HepG2 (cell line): Measurements from ENCODE around the gene GRAMD1B. TPM values are rescaled to one million over a fixed set of nuclear protein-coding genes. Genes with fewer than 3 reads are reported as not detected.

ENCODE experiments used
- ATAC-seq: fragments of 200-7000 bp; cut with Tn5 transposase; 3 replicates; pipeline ENCODE4 v1.9.1; 2020; ENCODE audit warnings: mild to moderate bottlenecking, moderate library complexity
- BruUV-seq: library from RNA; stranded (reverse); fragments of 400-500 nt; replicated peaks from 2 replicates; lab custom pipeline; 2021; lab: Mats Ljungman, UMichigan
- CTCF ChIA-PET: fragments of 300-600 bp; formaldehyde crosslinking; extraction: SDS; loops from one replicate; lab custom pipeline; 2021; ENCODE audit warnings: low total read pairs, inconsistent platforms, low intra/inter-chr PET ratio; lab: Yijun Ruan, JAX
- POLR2A ChIA-PET: fragments of 350-600 bp; sonication (Branson Sonifier 250); formaldehyde crosslinking; loops from one replicate; lab custom pipeline; 2020; ENCODE audit warnings: antibody characterized with exemption, inconsistent platforms; lab: Yijun Ruan, JAX
- DNase-seq: peaks from one replicate; pipeline ENCODE4 v3.0.0-alpha.2; 2015; ENCODE audit warnings: low spot score
- FAIRE-seq: peaks from 3 replicates; lab custom pipeline; 2011; peaks lifted over from hg19 to GRCh38; lab: Jason Lieb, UNC
- H2AFZ ChIP-seq: one replicate; pipeline ENCODE4 v1.6.1; 2011; ENCODE audit warnings: low read length, inconsistent platforms
- H3K27ac ChIP-seq: fragments of 300-600 bp; 3 replicates; pipeline ENCODE4 v1.8.0; 2011; ENCODE audit warnings: mixed run types, mild to moderate bottlenecking, mixed read lengths, low read length, inconsistent platforms; ENCODE audit not compliant: insufficient read depth; ENCODE audit errors: extremely low read length
- H3K27me3 ChIP-seq, 2 experiments: fragments of 200-600 bp in 1 of 2; 2 replicates in 1 of 2; 3 replicates in 1 of 2; pipeline versions ENCODE4 v1.6.0 to v1.8.0; 2011; ENCODE audit warnings: low read length in 2 of 2, mild to moderate bottlenecking in 2 of 2, moderate library complexity in 2 of 2, inconsistent platforms in 1 of 2; ENCODE audit not compliant: insufficient read depth in 2 of 2, control insufficient read depth in 1 of 2
- H3K36me3 ChIP-seq, 2 experiments: fragments of 200-600 bp in 1 of 2; replicated peaks in 1 of 2; 2 replicates in 1 of 2; 3 replicates in 1 of 2; pipeline versions ENCODE4 v1.5.1 to v1.8.0; 2011; ENCODE audit warnings: low read length in 2 of 2, inconsistent platforms in 1 of 2; ENCODE audit not compliant: insufficient read depth in 2 of 2, control insufficient read depth in 1 of 2
- H3K4me1 ChIP-seq: 2 replicates; pipeline ENCODE4 v1.5.1; 2012; ENCODE audit warnings: low read length, inconsistent platforms; ENCODE audit not compliant: insufficient read depth
- H3K4me2 ChIP-seq: 2 replicates; pipeline ENCODE4 v1.6.0; 2011; ENCODE audit warnings: low read depth, low read length, inconsistent platforms
- H3K4me3 ChIP-seq, 3 experiments: fragments of 200-600 bp in 1 of 3; sonication (generic), shearing (Covaris generic) in 1 of 3; replicated peaks in 1 of 3; 2 replicates each; pipeline ENCODE4 v1.5.1; 2011 to 2016; ENCODE audit warnings: low read length in 3 of 3, inconsistent platforms in 2 of 3, low read depth in 2 of 3, mild to moderate bottlenecking in 2 of 3, control low read depth in 1 of 3, mixed read lengths in 1 of 3; ENCODE audit not compliant: insufficient read depth in 1 of 3
- H3K79me2 ChIP-seq: one replicate; pipeline ENCODE4 v1.6.1; 2011; ENCODE audit warnings: low read length, inconsistent platforms; ENCODE audit not compliant: insufficient read depth
- H3K9ac ChIP-seq: 2 replicates; pipeline ENCODE4 v1.6.0; 2011; ENCODE audit warnings: mild to moderate bottlenecking, low read depth, low read length, inconsistent platforms; ENCODE audit not compliant: insufficient read depth
- H3K9me3 ChIP-seq: 2 replicates; pipeline ENCODE4 v1.5.1; 2012; ENCODE audit warnings: mild to moderate bottlenecking, low read length
- H4K20me1 ChIP-seq: 2 replicates; pipeline ENCODE4 v1.6.0; 2011; ENCODE audit warnings: inconsistent platforms, mild to moderate bottlenecking, low read length, moderate library complexity; ENCODE audit not compliant: insufficient read depth
- CTCF ChIP-seq: sonication (generic); formaldehyde crosslinking; IDR thresholded peaks from 2 replicates; pipeline ENCODE4 v1.5.0; 2020; ENCODE audit warnings: mild to moderate bottlenecking, missing genetic modification reagents, moderate library complexity
- ELF1 ChIP-seq: sonication (generic); formaldehyde crosslinking; IDR thresholded peaks from 2 replicates; pipeline ENCODE4 v1.4.0; 2020; ENCODE audit warnings: missing genetic modification reagents
- ELF3 ChIP-seq: IDR thresholded peaks from 2 replicates; pipeline ENCODE4 v1.6.1; 2016; ENCODE audit warnings: missing genetic modification reagents, missing compliant biosample characterization
- GABPA ChIP-seq, 2 experiments: IDR thresholded peaks; 2 replicates each; pipeline ENCODE4 v1.6.1; 2011 to 2016; ENCODE audit warnings: low read depth in 2 of 2, low read length in 1 of 2, missing biosample characterization in 1 of 2, missing genetic modification characterization in 1 of 2
- GABPB1 ChIP-seq: IDR thresholded peaks from 2 replicates; pipeline ENCODE4 v1.6.1; 2016; ENCODE audit warnings: mild to moderate bottlenecking, missing genetic modification reagents, moderate library complexity, missing compliant biosample characterization
- HMGXB4 ChIP-seq, 2 experiments: sonication (generic) in 1 of 2; formaldehyde crosslinking in 1 of 2; IDR thresholded peaks; 2 replicates each; pipeline versions ENCODE4 v1.4.0 to v1.6.1; 2018 to 2020; ENCODE audit warnings: missing genetic modification reagents in 2 of 2, borderline replicate concordance in 1 of 2, low read depth in 1 of 2, mild to moderate bottlenecking in 1 of 2, missing biosample characterization in 1 of 2
- MEF2D ChIP-seq: sonication (generic); formaldehyde crosslinking; IDR thresholded peaks from 2 replicates; pipeline ENCODE4 v1.5.1; 2020; ENCODE audit warnings: mild to moderate bottlenecking, missing genetic modification reagents
- NFIC ChIP-seq: IDR thresholded peaks from 2 replicates; pipeline ENCODE4 v1.6.1; 2012; ENCODE audit warnings: mild to moderate bottlenecking, low read length, inconsistent platforms
- NFYB ChIP-seq: sonication (generic); formaldehyde crosslinking; IDR thresholded peaks from 2 replicates; pipeline ENCODE4 v1.4.0; 2020; ENCODE audit warnings: missing genetic modification reagents
- RAD21 ChIP-seq: fragments of 450-650 bp; formaldehyde crosslinking; IDR thresholded peaks from 2 replicates; pipeline ENCODE4 v1.5.0; 2020; ENCODE audit warnings: mild to moderate bottlenecking
- SMAD9 ChIP-seq: sonication (generic); formaldehyde crosslinking; IDR thresholded peaks from 2 replicates; pipeline ENCODE4 v1.5.1; 2020; ENCODE audit warnings: mild to moderate bottlenecking, missing genetic modification reagents
- SMC3 ChIP-seq: IDR thresholded peaks from 2 replicates; pipeline ENCODE4 v1.6.1; 2011; ENCODE audit warnings: low read length, improper control_type of control experiment
- STAG1 ChIP-seq: sonication (generic); formaldehyde crosslinking; IDR thresholded peaks from 2 replicates; pipeline ENCODE4 v1.4.0; 2020; ENCODE audit warnings: missing genetic modification reagents
- XRCC5 ChIP-seq: fragments of 200-400 bp; formaldehyde crosslinking; optimal IDR thresholded peaks from 2 replicates; pipeline ENCODE3; 2017; ENCODE audit warnings: mild to moderate bottlenecking, low read length
- ZMYM4 ChIP-seq: sonication (generic); formaldehyde crosslinking; IDR thresholded peaks from 2 replicates; pipeline ENCODE4 v1.8.1; 2023; ENCODE audit warnings: mild to moderate bottlenecking, missing genetic modification reagents
- WGBS: methylation state at CpG from one replicate; pipeline ENCODE4 v1.1.6; 2017; ENCODE audit warnings: low lambda C conversion rate; 5-methylcytosine and 5-hydroxymethylcytosine counted together
- in situ Hi-C: cut with HindIII; loops from 2 replicates; pipeline ENCODE4 v1.10.0; 2017; ENCODE audit warnings: low pct_unique_long_range_greater_than_20kb; ENCODE audit not compliant: extremely low pct_ligation_motif_present
- intact Hi-C: fragments of 100-400 bp; cut with micrococcal nuclease; formaldehyde crosslinking; loops from one replicate; pipeline ENCODE4 v1.10.0; 2022; ENCODE audit not compliant: unreplicated experiment
- polyA plus RNA-seq, 8 experiments: library from polyadenylated mRNA; depleted of rRNA in 3 of 8; stranded (reverse) in 7 of 8; unstranded in 1 of 8; fragments of >200 nt; fragmentation: Illumina TruSeq in 4 of 8; extraction: Trizol in 4 of 8; gene quantifications; 2 replicates each; pipeline versions ENCODE4 v1.2.1 to v1.2.3, GENCODE V29; 2011 to 2016; ENCODE audit warnings: low read depth in 4 of 8, missing spikeins in 1 of 8, mixed read lengths in 1 of 8; ENCODE audit not compliant: insufficient read depth in 1 of 8
- total RNA-seq, 5 experiments: library from RNA; depleted of rRNA; stranded (reverse); fragments of >200 nt; fragmentation: Illumina TruSeq; extraction: Trizol; gene quantifications; 2 replicates each; pipeline ENCODE4 v1.2.3, GENCODE V29; 2016; ENCODE audit warnings: low read depth in 1 of 5

GRAMD1B gene
- total and polyA plus RNA-seq, 2 of the 13 experiments (the other 11 are each of a cell fraction or from before 2014, with no cell fraction given) = 0.12 TPM; not detected in 1

GRCh38 chr11:123478352-123478987 lies 48.4 kb downstream of the GRAMD1B start:
- in situ Hi-C loops (loop anchor here (5.0 to 25.0 kb wide), 3 partner anchors 71 to 366 kb away; no protein-coding TSS in a partner anchor), intact Hi-C loops (loop anchor here (1.0 kb wide), 2 partner anchors 71 to 367 kb away; no protein-coding TSS in a partner anchor)
- Histone ChIP-seq H3K36me3 (no peaks in the 10 kb centered on the region), H3K79me2 (no peaks in the 10 kb centered on the region), H2AFZ (no peak overlapping the region), H3K27me3 (peaks cover 0 to 11% of the 10 kb centered on the region in 2 experiments; a peak in 3 of 5 replicates), H3K9me3 (no peaks in the 10 kb centered on the region), H4K20me1 (no peaks in the 10 kb centered on the region), H3K27ac (no peak overlapping the region), H3K4me1 (no peaks in the 10 kb centered on the region), H3K4me3 (no peak overlapping the region), H3K4me2 (no peak overlapping the region), H3K9ac (no peak overlapping the region)
- peak; percentile 84 for FAIRE-seq
- ATAC-seq = peak; percentile 88
- POLR2A ChIA-PET = interaction anchor here (1.0 kb wide), 1 partner anchor 71 kb away, joined by 6 read pairs; no protein-coding TSS in a partner anchor
- CTCF ChIA-PET = interaction anchor here (1.1 to 2.7 kb wide), 3 partner anchors 69 to 177 kb away, joined by 3 to 31 read pairs (median 21); no protein-coding TSS in a partner anchor
- no TSS peak for BruUV-seq
- DNase-seq = peak; percentile 64
- 23% methylated on average over 5 of the region's 5 CpGs for WGBS
- TF ChIP-seq STAG1 (CRISPR knock-in tag) = peak; percentile 74
- peak; percentile 71 for TF ChIP-seq CTCF (CRISPR knock-in tag)
- peak; percentile 61 for TF ChIP-seq SMC3
- TF ChIP-seq SMAD9 (CRISPR knock-in tag) = no peak
- no peak for TF ChIP-seq NFIC
- no peak for TF ChIP-seq MEF2D
- TF ChIP-seq NFYB (CRISPR knock-in tag) = peak; percentile 55
- TF ChIP-seq ZMYM4 = 0 out of 2 replicates have a peak, but pooled peaks have one; percentile 30
- TF ChIP-seq ELF1 (CRISPR knock-in tag) = peak; percentile 53
- peak; percentile 26 for TF ChIP-seq GABPA (IDR thresholded peaks at IDR 0.05; ENCODE audit: low read depth, low read length)
- peak; percentile 76 for TF ChIP-seq GABPA (CRISPR knock-in tag; IDR thresholded peaks at IDR 0.05; ENCODE audit: low read depth)
- peak; percentile 56; the same call in 1 of the 2 replicates for TF ChIP-seq GABPB1 (CRISPR knock-in tag)
- TF ChIP-seq HMGXB4 (CRISPR knock-in tag; IDR thresholded peaks at IDR 0.05; ENCODE audit: borderline replicate concordance in 1 of 2, low read depth in 1 of 2) = no peak
- no peak for TF ChIP-seq XRCC5
- peak; percentile 49; the same call in 1 of the 2 replicates for TF ChIP-seq RAD21 (CRISPR knock-in tag)
- TF ChIP-seq ELF3 (CRISPR knock-in tag) = 0 out of 2 replicates have a peak, but pooled peaks have one; percentile 26
